HepG2 (cell line): ENCODE data around the gene TRIM36. TPM values are rescaled to one million over a fixed set of nuclear protein-coding genes. Genes with fewer than 3 reads are reported as not detected.

Experiments
- ATAC-seq: fragments of 200-7000 bp; cut with Tn5 transposase; 3 replicates; pipeline ENCODE4 v1.9.1; 2020; ENCODE audit warnings: mild to moderate bottlenecking, moderate library complexity
- BruUV-seq: library from RNA; stranded (reverse); fragments of 400-500 nt; replicated peaks from 2 replicates; lab custom pipeline; 2021; lab: Mats Ljungman, UMichigan
- CTCF ChIA-PET: fragments of 300-600 bp; formaldehyde crosslinking; extraction: SDS; loops from one replicate; lab custom pipeline; 2021; ENCODE audit warnings: low total read pairs, inconsistent platforms, low intra/inter-chr PET ratio; lab: Yijun Ruan, JAX
- POLR2A ChIA-PET: fragments of 350-600 bp; sonication (Branson Sonifier 250); formaldehyde crosslinking; loops from one replicate; lab custom pipeline; 2020; ENCODE audit warnings: antibody characterized with exemption, inconsistent platforms; lab: Yijun Ruan, JAX
- DNase-seq: peaks from one replicate; pipeline ENCODE4 v3.0.0-alpha.2; 2015; ENCODE audit warnings: low spot score
- FAIRE-seq: peaks from 3 replicates; lab custom pipeline; 2011; peaks lifted over from hg19 to GRCh38; lab: Jason Lieb, UNC
- H2AFZ ChIP-seq: one replicate; pipeline ENCODE4 v1.6.1; 2011; ENCODE audit warnings: low read length, inconsistent platforms
- H3K27ac ChIP-seq: fragments of 300-600 bp; 3 replicates; pipeline ENCODE4 v1.8.0; 2011; ENCODE audit warnings: mixed run types, mild to moderate bottlenecking, mixed read lengths, low read length, inconsistent platforms; ENCODE audit not compliant: insufficient read depth; ENCODE audit errors: extremely low read length
- H3K27me3 ChIP-seq, 2 experiments: fragments of 200-600 bp in 1 of 2; 2 replicates in 1 of 2; 3 replicates in 1 of 2; pipeline versions ENCODE4 v1.6.0 to v1.8.0; 2011; ENCODE audit warnings: low read length in 2 of 2, mild to moderate bottlenecking in 2 of 2, moderate library complexity in 2 of 2, inconsistent platforms in 1 of 2; ENCODE audit not compliant: insufficient read depth in 2 of 2, control insufficient read depth in 1 of 2
- H3K36me3 ChIP-seq, 2 experiments: fragments of 200-600 bp in 1 of 2; replicated peaks in 1 of 2; 2 replicates in 1 of 2; 3 replicates in 1 of 2; pipeline versions ENCODE4 v1.5.1 to v1.8.0; 2011; ENCODE audit warnings: low read length in 2 of 2, inconsistent platforms in 1 of 2; ENCODE audit not compliant: insufficient read depth in 2 of 2, control insufficient read depth in 1 of 2
- H3K4me1 ChIP-seq: 2 replicates; pipeline ENCODE4 v1.5.1; 2012; ENCODE audit warnings: low read length, inconsistent platforms; ENCODE audit not compliant: insufficient read depth
- H3K4me2 ChIP-seq: 2 replicates; pipeline ENCODE4 v1.6.0; 2011; ENCODE audit warnings: low read depth, low read length, inconsistent platforms
- H3K4me3 ChIP-seq, 3 experiments: fragments of 200-600 bp in 1 of 3; sonication (generic), shearing (Covaris generic) in 1 of 3; replicated peaks in 1 of 3; 2 replicates each; pipeline ENCODE4 v1.5.1; 2011 to 2016; ENCODE audit warnings: low read length in 3 of 3, inconsistent platforms in 2 of 3, low read depth in 2 of 3, mild to moderate bottlenecking in 2 of 3, control low read depth in 1 of 3, mixed read lengths in 1 of 3; ENCODE audit not compliant: insufficient read depth in 1 of 3
- H3K79me2 ChIP-seq: one replicate; pipeline ENCODE4 v1.6.1; 2011; ENCODE audit warnings: low read length, inconsistent platforms; ENCODE audit not compliant: insufficient read depth
- H3K9ac ChIP-seq: 2 replicates; pipeline ENCODE4 v1.6.0; 2011; ENCODE audit warnings: mild to moderate bottlenecking, low read depth, low read length, inconsistent platforms; ENCODE audit not compliant: insufficient read depth
- H3K9me3 ChIP-seq: 2 replicates; pipeline ENCODE4 v1.5.1; 2012; ENCODE audit warnings: mild to moderate bottlenecking, low read length
- H4K20me1 ChIP-seq: 2 replicates; pipeline ENCODE4 v1.6.0; 2011; ENCODE audit warnings: inconsistent platforms, mild to moderate bottlenecking, low read length, moderate library complexity; ENCODE audit not compliant: insufficient read depth
- ARNTL ChIP-seq: sonication (generic); formaldehyde crosslinking; IDR thresholded peaks from 2 replicates; pipeline ENCODE4 v1.4.0; 2020; ENCODE audit warnings: mild to moderate bottlenecking, missing genetic modification reagents
- ATF7 ChIP-seq, 2 experiments: fragments of 450-650 bp in 1 of 2; sonication (generic) in 1 of 2; formaldehyde crosslinking in 1 of 2; IDR thresholded peaks; 2 replicates each; pipeline versions ENCODE4 v1.4.0 to v1.6.1; 2016 to 2020; ENCODE audit warnings: antibody characterized with exemption in 1 of 2, mild to moderate bottlenecking in 1 of 2, missing genetic modification reagents in 1 of 2
- FOSL1 ChIP-seq: sonication (generic); formaldehyde crosslinking; IDR thresholded peaks from 2 replicates; pipeline ENCODE4 v1.9.0; 2021; ENCODE audit warnings: missing genetic modification reagents, borderline replicate concordance
- KDM4B ChIP-seq: sonication (generic); formaldehyde crosslinking; IDR thresholded peaks from 2 replicates; pipeline ENCODE4 v1.4.0; 2020; ENCODE audit warnings: missing genetic modification reagents
- RARG ChIP-seq: sonication (generic); formaldehyde crosslinking; IDR thresholded peaks from 2 replicates; pipeline ENCODE4 v1.4.0; 2020; ENCODE audit warnings: low read depth, mild to moderate bottlenecking, missing genetic modification reagents
- SIN3B ChIP-seq: fragments of 150-350 bp; IDR thresholded peaks from 2 replicates; pipeline ENCODE4 v1.6.1; 2014; ENCODE audit warnings: low read length
- ZNF251 ChIP-seq: sonication (generic); formaldehyde crosslinking; IDR thresholded peaks from 2 replicates; pipeline ENCODE4 v1.9.0; 2021; ENCODE audit warnings: mild to moderate bottlenecking, missing genetic modification reagents
- ZNF331 ChIP-seq: sonication (generic); formaldehyde crosslinking; IDR thresholded peaks from 2 replicates; pipeline ENCODE4 v1.4.0; 2020; ENCODE audit warnings: missing genetic modification reagents
- WGBS: methylation state at CpG from one replicate; pipeline ENCODE4 v1.1.6; 2017; ENCODE audit warnings: low lambda C conversion rate; 5-methylcytosine and 5-hydroxymethylcytosine counted together
- in situ Hi-C: cut with HindIII; loops from 2 replicates; pipeline ENCODE4 v1.10.0; 2017; ENCODE audit warnings: low pct_unique_long_range_greater_than_20kb; ENCODE audit not compliant: extremely low pct_ligation_motif_present
- intact Hi-C: fragments of 100-400 bp; cut with micrococcal nuclease; formaldehyde crosslinking; loops from one replicate; pipeline ENCODE4 v1.10.0; 2022; ENCODE audit not compliant: unreplicated experiment
- polyA plus RNA-seq, 8 experiments: library from polyadenylated mRNA; depleted of rRNA in 3 of 8; stranded (reverse) in 7 of 8; unstranded in 1 of 8; fragments of >200 nt; fragmentation: Illumina TruSeq in 4 of 8; extraction: Trizol in 4 of 8; gene quantifications; 2 replicates each; pipeline versions ENCODE4 v1.2.1 to v1.2.3, GENCODE V29; 2011 to 2016; ENCODE audit warnings: low read depth in 4 of 8, missing spikeins in 1 of 8, mixed read lengths in 1 of 8; ENCODE audit not compliant: insufficient read depth in 1 of 8
- total RNA-seq, 5 experiments: library from RNA; depleted of rRNA; stranded (reverse); fragments of >200 nt; fragmentation: Illumina TruSeq; extraction: Trizol; gene quantifications; 2 replicates each; pipeline ENCODE4 v1.2.3, GENCODE V29; 2016; ENCODE audit warnings: low read depth in 1 of 5
- TF ChIP-seq, protein P1 (sequence below): IDR thresholded peaks from 2 replicates; pipeline ENCODE4 v1.6.1; 2016; ENCODE audit warnings: missing biosample characterization, missing genetic modification reagents, low read depth
- TF ChIP-seq, protein P2 (sequence below): sonication (generic); formaldehyde crosslinking; conservative IDR thresholded peaks from 2 replicates; pipeline ENCODE4 v1.8.0; 2022; ENCODE audit warnings: low read depth, missing genetic modification reagents

Gene TRIM36
- total and polyA plus RNA-seq, 2 of the 13 experiments (the other 11 are each of a cell fraction or from before 2014, with no cell fraction given): 1.7 to 2.4 TPM

DNA sequence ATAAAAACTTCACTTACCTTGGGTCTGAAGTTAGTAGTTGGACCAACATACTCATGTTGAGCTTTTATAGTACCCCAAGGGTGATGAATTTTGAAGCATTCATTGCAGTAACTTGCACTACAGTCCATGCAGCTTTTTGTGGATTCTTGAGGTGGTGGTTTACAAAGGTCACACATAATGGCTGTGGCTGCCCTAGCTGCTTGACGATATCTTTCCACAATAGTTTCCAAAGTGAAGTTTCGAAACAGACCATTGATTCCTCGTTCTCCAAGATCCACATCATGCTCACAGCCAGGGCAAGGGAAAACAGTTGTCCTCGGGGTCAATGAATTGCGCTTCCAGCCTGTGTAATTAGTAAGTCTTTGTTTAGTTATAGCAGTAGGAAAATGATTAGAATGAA, 22.7 kb downstream of the TRIM36 start:
- H3K27ac ChIP-seq: no peak overlapping the region
- H2AFZ ChIP-seq: no peak overlapping the region
- H3K4me2 ChIP-seq: no peak overlapping the region
- intact Hi-C loops (no loop called here), in situ Hi-C loops (no loop called here)
- H3K27me3 ChIP-seq: no peaks in the 10 kb centered on the region
- no peak for TF ChIP-seq ATF7 (IDR thresholded peaks at IDR 0.05)
- no peak for TF ChIP-seq ATF7 (CRISPR knock-in tag; IDR thresholded peaks at IDR 0.05)
- no peak for TF ChIP-seq KDM4B (CRISPR knock-in tag)
- no peak for TF ChIP-seq ZNF251 (CRISPR knock-in tag)
- no peak for TF ChIP-seq RARG (CRISPR knock-in tag)
- TF ChIP-seq SIN3B: no peak
- TF ChIP-seq FOSL1 (CRISPR knock-in tag): no peak
- TF ChIP-seq, protein P1, sequence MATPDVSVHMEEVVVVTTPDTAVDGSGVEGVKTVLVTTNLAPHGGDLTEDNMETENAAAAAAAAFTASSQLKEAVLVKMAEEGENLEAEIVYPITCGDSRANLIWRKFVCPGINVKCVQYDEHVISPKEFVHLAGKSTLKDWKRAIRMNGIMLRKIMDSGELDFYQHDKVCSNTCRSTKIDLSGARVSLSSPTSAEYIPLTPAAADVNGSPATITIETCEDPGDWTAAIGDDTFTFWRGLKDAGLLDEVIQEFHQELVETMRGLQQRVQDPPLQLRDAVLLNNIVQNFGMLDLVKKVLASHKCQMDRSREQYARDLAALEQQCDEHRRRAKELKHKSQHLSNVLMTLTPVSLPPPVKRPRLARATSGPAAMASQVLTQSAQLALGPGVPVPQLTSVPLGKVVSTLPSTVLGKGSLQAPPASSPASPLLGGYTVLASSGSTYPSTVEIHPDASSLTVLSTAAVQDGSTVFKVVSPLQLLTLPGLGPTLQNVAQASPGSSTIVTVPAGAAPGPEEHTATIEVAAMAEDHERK (CRISPR knock-in tag): no peak
- no peak for TF ChIP-seq ZNF331 (CRISPR knock-in tag)
- TF ChIP-seq ARNTL: no peak
- TF ChIP-seq, protein P2, sequence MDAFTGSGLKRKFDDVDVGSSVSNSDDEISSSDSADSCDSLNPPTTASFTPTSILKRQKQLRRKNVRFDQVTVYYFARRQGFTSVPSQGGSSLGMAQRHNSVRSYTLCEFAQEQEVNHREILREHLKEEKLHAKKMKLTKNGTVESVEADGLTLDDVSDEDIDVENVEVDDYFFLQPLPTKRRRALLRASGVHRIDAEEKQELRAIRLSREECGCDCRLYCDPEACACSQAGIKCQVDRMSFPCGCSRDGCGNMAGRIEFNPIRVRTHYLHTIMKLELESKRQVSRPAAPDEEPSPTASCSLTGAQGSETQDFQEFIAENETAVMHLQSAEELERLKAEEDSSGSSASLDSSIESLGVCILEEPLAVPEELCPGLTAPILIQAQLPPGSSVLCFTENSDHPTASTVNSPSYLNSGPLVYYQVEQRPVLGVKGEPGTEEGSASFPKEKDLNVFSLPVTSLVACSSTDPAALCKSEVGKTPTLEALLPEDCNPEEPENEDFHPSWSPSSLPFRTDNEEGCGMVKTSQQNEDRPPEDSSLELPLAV (CRISPR knock-in tag): no peak
- H4K20me1 ChIP-seq: no peaks in the 10 kb centered on the region
- ChIA-PET POLR2A (no interaction called here), CTCF (no interaction called here)
- no TSS peak for BruUV-seq
- ATAC-seq: no peak
- no peaks in the 10 kb centered on the region for H3K36me3 ChIP-seq
- H3K4me3 ChIP-seq: no peak overlapping the region
- H3K79me2 ChIP-seq: no peaks in the 10 kb centered on the region
- H3K9ac ChIP-seq: no peak overlapping the region
- WGBS: 63% methylated on average over 5 of the region's 5 CpGs
- no peaks in the 10 kb centered on the region for H3K9me3 ChIP-seq
- DNase-seq: no peak
- no peaks in the 10 kb centered on the region for H3K4me1 ChIP-seq
- no peak for FAIRE-seq
